Mucosa of gallbladder (tissue), 1 donor: Measurements from ENCODE around the gene SVIL. TPM values are rescaled to one million over a fixed set of nuclear protein-coding genes. Genes with fewer than 3 reads are reported as not detected.
"Not testable (repeated sequence)": the region's sequence is repeated elsewhere in the genome, so short reads cannot be mapped to it uniquely, and the experiment has no call there.

Experiments used
- DNase-seq: peaks from one replicate; pipeline ENCODE4 v3.0.0-alpha.2; 2020; ENCODE audit warnings: low spot score
- total RNA-seq: library from RNA; stranded (reverse); gene quantifications from one replicate; pipeline ENCODE4 v1.2.1, GENCODE V29; 2021
- donor health status: DM: no; HTN: no; CAD: no.

SVIL gene
- total RNA-seq, 1 donor from 2014 or later, result 284 TPM

- DNase-seq, result no peak
Observed at GRCh38 chr10:29541422-29542210, 93.2 kb downstream of the SVIL start.

DNA sequence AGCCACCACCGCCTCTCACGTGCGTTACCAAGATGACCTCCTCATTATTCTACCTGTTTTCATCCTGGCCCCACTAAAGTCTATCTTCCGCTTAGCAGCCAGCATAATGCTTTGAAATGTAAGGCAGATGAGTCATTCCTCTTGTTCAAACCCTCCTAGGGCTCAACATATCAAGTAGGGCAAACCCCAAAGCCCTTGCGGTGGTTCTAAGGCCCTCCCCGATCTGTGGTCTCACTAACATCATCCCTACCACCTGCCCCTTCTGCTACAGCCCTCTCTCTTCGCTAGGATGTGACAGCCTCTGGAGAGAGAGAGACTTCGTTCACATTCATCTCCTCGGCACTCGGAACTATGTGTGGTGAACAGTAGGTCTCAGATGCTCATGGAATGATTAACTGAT lies 94.8 kb downstream of the SVIL start:
- no peak for DNase-seq

GRCh38 chr10:29539412-29539811 lies 95.4 kb downstream of the SVIL start:
- no peak for DNase-seq

DNA sequence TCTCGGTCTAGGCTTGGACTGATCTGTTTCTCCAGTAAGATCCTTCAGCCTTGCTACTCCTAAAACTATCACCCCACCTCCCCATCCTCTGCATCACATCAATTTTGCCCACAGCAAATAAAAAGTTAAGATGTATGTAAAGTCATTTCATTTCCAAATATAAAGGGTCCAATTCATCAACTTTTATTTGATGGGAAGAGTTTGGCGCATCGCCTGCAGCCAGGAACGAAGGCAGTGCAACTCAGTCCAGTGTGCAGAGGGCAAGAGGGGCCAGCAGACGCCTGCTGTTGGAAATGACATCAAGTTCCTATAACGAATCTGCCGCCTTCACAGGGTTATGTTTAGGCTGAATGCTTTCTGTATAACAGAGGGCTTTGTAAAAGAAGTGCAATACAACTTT lies 97.0 kb downstream of the SVIL start:
- no peak for DNase-seq

GRCh38 chr10:29536691-29537090 lies 98.1 kb downstream of the SVIL start:
- not testable (repeated sequence) for DNase-seq

GRCh38 chr10:29535778-29536453 lies 98.9 kb downstream of the SVIL start:
- DNase-seq, result no peak

DNA sequence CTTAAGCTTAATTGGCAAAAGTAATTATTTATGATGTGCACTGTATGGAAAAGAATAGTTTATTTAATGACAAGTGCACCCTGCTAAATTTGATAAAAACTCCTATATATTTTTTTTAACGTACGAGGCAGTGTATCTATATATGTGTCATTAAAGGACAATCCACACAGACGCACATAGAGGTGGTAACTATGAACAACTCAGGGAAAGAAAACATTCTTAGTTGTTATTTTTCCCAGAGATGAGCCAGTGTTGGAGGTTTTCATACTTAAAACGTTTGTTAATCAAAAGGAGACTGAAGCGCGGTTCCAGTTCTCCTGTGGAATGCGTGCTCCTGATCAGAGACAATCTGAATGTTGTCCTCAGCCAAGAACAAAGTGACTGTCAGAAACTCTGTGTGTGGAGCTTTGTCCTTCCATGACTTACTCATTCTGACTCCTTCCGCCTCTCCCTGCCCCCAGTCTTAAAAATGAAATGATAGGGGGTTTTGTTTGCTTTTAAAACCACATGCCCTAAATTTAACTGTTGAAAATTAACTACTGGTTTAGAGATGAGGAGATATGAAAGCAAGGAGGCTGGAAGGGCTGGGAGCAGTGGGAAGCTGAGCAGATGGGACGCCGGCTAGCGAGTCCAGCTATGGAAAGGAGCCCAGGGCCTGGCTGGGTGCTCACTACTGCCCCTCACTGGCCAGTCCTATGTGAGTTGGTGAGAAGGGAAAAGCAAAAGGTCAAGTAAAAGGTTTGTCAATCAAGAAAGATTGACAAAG lies 99.6 kb downstream of the SVIL start:
- peak; percentile 60 for DNase-seq

DNA sequence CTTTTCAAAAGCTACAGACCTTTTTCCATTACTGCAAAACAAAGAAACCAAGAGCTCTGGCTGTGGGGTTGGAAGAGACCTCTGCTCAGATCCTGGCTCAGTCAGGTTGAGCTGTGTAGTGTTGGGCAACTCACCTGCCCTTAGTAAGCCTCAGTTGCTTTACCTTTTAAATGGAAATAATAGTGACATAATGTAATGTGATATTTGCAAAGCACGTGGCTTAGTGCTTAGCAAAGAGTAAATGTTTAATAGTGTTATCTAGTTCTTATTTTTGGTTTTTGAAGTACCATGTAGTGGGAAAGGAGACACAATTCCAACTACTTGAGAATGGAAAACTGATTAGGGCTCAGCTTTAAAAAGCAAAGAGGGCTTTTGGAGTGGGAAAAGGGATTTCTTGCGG lies 100.2 kb downstream of the SVIL start:
- DNase-seq, result no peak

GRCh38 chr10:29533696-29534285 lies 101.0 kb downstream of the SVIL start:
- no peak for DNase-seq

- no peak for DNase-seq
Observed at GRCh38 chr10:29533046-29533445, 101.7 kb downstream of the SVIL start.

- DNase-seq, result no peak
Observed at GRCh38 chr10:29532256-29532878, 102.4 kb downstream of the SVIL start.

DNA sequence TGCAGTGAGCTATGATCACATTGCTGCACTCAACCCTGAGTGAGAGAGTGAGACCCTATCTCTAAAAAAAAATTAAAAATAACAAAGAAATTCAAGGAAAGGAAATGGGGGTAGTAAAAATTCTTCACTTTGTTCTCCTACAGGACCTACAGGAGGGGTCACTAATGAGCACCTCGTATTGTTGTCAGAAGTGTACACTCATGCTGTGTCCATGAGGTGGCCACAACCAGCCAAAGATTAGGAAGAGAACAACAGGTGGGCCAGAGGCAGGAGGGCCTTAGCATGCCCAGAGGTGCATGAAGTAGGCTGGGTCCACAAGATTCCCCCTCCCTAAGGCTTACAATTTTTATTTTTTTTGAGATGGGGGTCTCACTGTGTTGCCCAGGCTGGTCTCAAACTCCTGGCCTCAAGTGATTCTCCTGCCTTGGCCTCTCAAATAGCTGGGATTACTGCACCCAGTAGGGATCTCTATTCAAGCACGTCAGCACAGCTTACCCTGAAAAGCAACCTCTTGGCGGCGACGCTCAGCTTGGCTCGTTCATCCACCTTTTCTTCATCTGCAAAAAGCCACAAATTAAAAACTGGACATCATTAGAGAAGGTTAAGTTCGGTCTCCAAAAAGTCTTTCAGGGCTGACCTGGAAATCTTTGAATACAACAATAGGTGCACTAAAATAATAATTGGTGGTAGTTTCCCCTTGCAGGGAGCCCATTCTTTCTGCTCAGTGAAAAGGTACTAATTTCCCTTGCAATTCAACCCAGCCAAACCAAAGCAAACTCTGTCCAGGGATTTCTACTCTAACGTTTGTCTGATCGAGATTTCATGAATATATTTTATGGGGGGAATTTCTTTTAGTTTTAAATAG lies 104.4 kb downstream of the SVIL start:
- no peak for DNase-seq

GRCh38 chr10:29529146-29529545 lies 105.6 kb downstream of the SVIL start:
- DNase-seq, result no peak

GRCh38 chr10:29525762-29526161 lies 109.0 kb downstream of the SVIL start:
- DNase-seq, result no peak

DNA sequence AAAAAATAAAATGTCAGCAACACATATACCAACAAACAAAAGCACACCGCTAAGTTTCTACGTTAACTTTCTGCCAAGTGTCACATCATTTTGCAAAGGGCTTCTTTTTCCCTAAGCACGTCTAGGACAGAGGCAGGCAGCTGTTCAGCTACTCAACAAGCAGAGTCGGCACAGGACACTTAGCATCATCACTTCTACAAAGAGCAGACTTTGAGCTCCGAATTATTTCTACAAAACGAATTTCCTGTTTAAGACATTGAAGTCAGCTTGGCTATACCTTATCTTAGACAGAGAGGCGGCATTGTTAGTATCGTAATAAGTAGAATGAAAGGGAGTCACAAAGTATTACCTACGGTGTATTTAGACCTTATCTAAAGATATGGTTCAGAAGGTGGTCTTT lies 110.1 kb downstream of the SVIL start:
- DNase-seq, result no peak

DNA sequence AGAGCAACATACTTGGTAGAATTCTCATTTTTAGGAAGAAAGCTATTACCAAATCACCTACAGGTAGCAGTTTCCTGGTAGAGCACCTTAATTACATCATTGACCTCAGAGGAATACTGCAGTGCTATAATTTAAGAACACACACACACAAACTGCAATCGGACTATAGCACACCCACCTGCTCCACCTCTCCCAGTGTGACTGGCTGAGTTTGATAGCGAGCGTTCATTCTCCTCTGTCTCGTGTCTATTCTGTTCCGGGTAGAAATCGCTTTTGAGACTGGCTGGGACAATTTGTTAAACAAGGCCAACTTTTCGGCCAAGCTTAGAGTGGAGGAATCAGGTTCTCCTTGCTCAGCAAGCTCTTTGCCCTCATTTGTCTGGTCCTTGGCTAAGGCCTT lies 110.5 kb downstream of the SVIL start:
- no peak for DNase-seq

DNA sequence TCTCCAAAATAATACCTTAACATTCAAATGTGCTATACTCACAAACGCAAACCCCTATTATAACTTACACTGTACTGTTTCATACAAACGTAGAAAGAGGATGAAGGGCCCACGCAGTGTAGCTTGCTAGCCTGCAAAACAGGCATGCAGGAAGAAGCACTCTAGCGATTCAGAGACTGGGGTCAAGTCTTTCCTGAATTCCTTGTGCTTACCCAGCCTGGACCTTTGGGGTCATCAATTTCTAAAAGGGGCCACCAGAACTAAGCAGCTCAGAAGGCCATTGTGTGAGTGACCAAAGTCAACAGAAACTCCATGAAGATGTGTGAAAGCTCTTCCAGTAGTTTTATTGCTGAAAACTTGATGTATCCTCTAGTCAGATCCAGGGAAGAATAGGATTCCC lies 111.9 kb downstream of the SVIL start:
- no peak for DNase-seq

DNA sequence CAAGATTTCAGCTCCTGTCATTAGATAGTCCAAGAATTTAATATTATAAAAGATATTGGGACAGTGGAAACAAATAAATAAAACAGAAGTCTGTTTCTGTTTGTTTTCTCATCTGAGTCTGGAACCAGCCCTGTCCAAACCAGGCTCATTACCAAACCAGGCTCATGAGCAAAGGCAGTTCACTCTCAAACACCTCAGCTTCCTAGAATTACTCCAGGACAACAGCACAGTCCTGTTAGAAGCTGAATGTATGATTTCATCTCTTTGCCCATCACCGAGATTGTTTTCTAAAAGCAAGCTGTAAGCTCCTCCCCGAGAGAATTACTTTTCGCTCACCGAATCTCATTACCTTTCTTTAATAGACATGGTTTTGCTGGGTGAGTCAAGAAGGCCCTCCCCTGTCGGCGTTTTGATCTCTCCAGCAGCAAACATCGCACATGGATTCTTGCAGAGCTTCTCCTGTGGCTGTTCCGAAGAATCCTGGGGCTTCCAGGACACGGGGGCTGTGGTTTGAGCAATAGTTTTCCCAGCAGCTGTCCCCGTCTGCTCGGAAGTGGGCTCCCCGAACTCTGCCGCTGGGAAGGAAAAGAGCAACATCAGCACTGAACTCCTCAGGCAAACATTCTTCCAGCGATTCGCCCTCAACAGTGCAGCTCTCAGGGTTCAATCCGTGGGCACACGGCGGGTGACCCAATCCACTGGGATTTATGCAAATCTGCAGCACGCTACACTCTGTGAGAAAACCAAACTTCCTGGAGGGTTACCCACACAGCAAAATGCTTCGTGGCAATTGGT lies 112.5 kb downstream of the SVIL start:
- no peak for DNase-seq

GRCh38 chr10:29519659-29520058 lies 115.1 kb downstream of the SVIL start:
- DNase-seq, result no peak

- peak; percentile 23 for DNase-seq
Observed at GRCh38 chr10:29517352-29517923, 117.3 kb downstream of the SVIL start.
